HepG2 (cell line): ENCODE data around the gene CCDC54. TPM values are rescaled to one million over a fixed set of nuclear protein-coding genes. Genes with fewer than 3 reads are reported as not detected.

ENCODE experiments used
- ATAC-seq: fragments of 200-7000 bp; cut with Tn5 transposase; 3 replicates; pipeline ENCODE4 v1.9.1; 2020; ENCODE audit warnings: mild to moderate bottlenecking, moderate library complexity
- BruUV-seq: library from RNA; stranded (reverse); fragments of 400-500 nt; replicated peaks from 2 replicates; lab custom pipeline; 2021; lab: Mats Ljungman, UMichigan
- CTCF ChIA-PET: fragments of 300-600 bp; formaldehyde crosslinking; extraction: SDS; loops from one replicate; lab custom pipeline; 2021; ENCODE audit warnings: low total read pairs, inconsistent platforms, low intra/inter-chr PET ratio; lab: Yijun Ruan, JAX
- POLR2A ChIA-PET: fragments of 350-600 bp; sonication (Branson Sonifier 250); formaldehyde crosslinking; loops from one replicate; lab custom pipeline; 2020; ENCODE audit warnings: antibody characterized with exemption, inconsistent platforms; lab: Yijun Ruan, JAX
- DNase-seq: peaks from one replicate; pipeline ENCODE4 v3.0.0-alpha.2; 2015; ENCODE audit warnings: low spot score
- FAIRE-seq: peaks from 3 replicates; lab custom pipeline; 2011; peaks lifted over from hg19 to GRCh38; lab: Jason Lieb, UNC
- H2AFZ ChIP-seq: one replicate; pipeline ENCODE4 v1.6.1; 2011; ENCODE audit warnings: low read length, inconsistent platforms
- H3K27ac ChIP-seq: fragments of 300-600 bp; 3 replicates; pipeline ENCODE4 v1.8.0; 2011; ENCODE audit warnings: mixed run types, mild to moderate bottlenecking, mixed read lengths, low read length, inconsistent platforms; ENCODE audit not compliant: insufficient read depth; ENCODE audit errors: extremely low read length
- H3K27me3 ChIP-seq, 2 experiments: fragments of 200-600 bp in 1 of 2; 2 replicates in 1 of 2; 3 replicates in 1 of 2; pipeline versions ENCODE4 v1.6.0 to v1.8.0; 2011; ENCODE audit warnings: low read length in 2 of 2, mild to moderate bottlenecking in 2 of 2, moderate library complexity in 2 of 2, inconsistent platforms in 1 of 2; ENCODE audit not compliant: insufficient read depth in 2 of 2, control insufficient read depth in 1 of 2
- H3K36me3 ChIP-seq, 2 experiments: fragments of 200-600 bp in 1 of 2; replicated peaks in 1 of 2; 2 replicates in 1 of 2; 3 replicates in 1 of 2; pipeline versions ENCODE4 v1.5.1 to v1.8.0; 2011; ENCODE audit warnings: low read length in 2 of 2, inconsistent platforms in 1 of 2; ENCODE audit not compliant: insufficient read depth in 2 of 2, control insufficient read depth in 1 of 2
- H3K4me1 ChIP-seq: 2 replicates; pipeline ENCODE4 v1.5.1; 2012; ENCODE audit warnings: low read length, inconsistent platforms; ENCODE audit not compliant: insufficient read depth
- H3K4me2 ChIP-seq: 2 replicates; pipeline ENCODE4 v1.6.0; 2011; ENCODE audit warnings: low read depth, low read length, inconsistent platforms
- H3K4me3 ChIP-seq, 3 experiments: fragments of 200-600 bp in 1 of 3; sonication (generic), shearing (Covaris generic) in 1 of 3; replicated peaks in 1 of 3; 2 replicates each; pipeline ENCODE4 v1.5.1; 2011 to 2016; ENCODE audit warnings: low read length in 3 of 3, inconsistent platforms in 2 of 3, low read depth in 2 of 3, mild to moderate bottlenecking in 2 of 3, control low read depth in 1 of 3, mixed read lengths in 1 of 3; ENCODE audit not compliant: insufficient read depth in 1 of 3
- H3K79me2 ChIP-seq: one replicate; pipeline ENCODE4 v1.6.1; 2011; ENCODE audit warnings: low read length, inconsistent platforms; ENCODE audit not compliant: insufficient read depth
- H3K9ac ChIP-seq: 2 replicates; pipeline ENCODE4 v1.6.0; 2011; ENCODE audit warnings: mild to moderate bottlenecking, low read depth, low read length, inconsistent platforms; ENCODE audit not compliant: insufficient read depth
- H3K9me3 ChIP-seq: 2 replicates; pipeline ENCODE4 v1.5.1; 2012; ENCODE audit warnings: mild to moderate bottlenecking, low read length
- H4K20me1 ChIP-seq: 2 replicates; pipeline ENCODE4 v1.6.0; 2011; ENCODE audit warnings: inconsistent platforms, mild to moderate bottlenecking, low read length, moderate library complexity; ENCODE audit not compliant: insufficient read depth
- CHCHD3 ChIP-seq: sonication (generic); formaldehyde crosslinking; IDR thresholded peaks from 2 replicates; pipeline ENCODE4 v1.8.0; 2022; ENCODE audit warnings: mild to moderate bottlenecking, missing genetic modification reagents, moderate library complexity
- KMT2B ChIP-seq: IDR thresholded peaks from 2 replicates; pipeline ENCODE4 v1.6.1; 2016; ENCODE audit warnings: missing genetic modification reagents, missing compliant biosample characterization
- ZNF12 ChIP-seq: sonication (generic); formaldehyde crosslinking; IDR thresholded peaks from 2 replicates; pipeline ENCODE4 v1.5.0; 2020; ENCODE audit warnings: missing genetic modification reagents
- ZNF761 ChIP-seq: sonication (generic); formaldehyde crosslinking; conservative IDR thresholded peaks from 2 replicates; pipeline ENCODE4 v1.4.0; 2020; ENCODE audit warnings: mild to moderate bottlenecking, missing genetic modification reagents
- WGBS: methylation state at CpG from one replicate; pipeline ENCODE4 v1.1.6; 2017; ENCODE audit warnings: low lambda C conversion rate; 5-methylcytosine and 5-hydroxymethylcytosine counted together
- in situ Hi-C: cut with HindIII; loops from 2 replicates; pipeline ENCODE4 v1.10.0; 2017; ENCODE audit warnings: low pct_unique_long_range_greater_than_20kb; ENCODE audit not compliant: extremely low pct_ligation_motif_present
- intact Hi-C: fragments of 100-400 bp; cut with micrococcal nuclease; formaldehyde crosslinking; loops from one replicate; pipeline ENCODE4 v1.10.0; 2022; ENCODE audit not compliant: unreplicated experiment
- polyA plus RNA-seq, 8 experiments: library from polyadenylated mRNA; depleted of rRNA in 3 of 8; stranded (reverse) in 7 of 8; unstranded in 1 of 8; fragments of >200 nt; fragmentation: Illumina TruSeq in 4 of 8; extraction: Trizol in 4 of 8; gene quantifications; 2 replicates each; pipeline versions ENCODE4 v1.2.1 to v1.2.3, GENCODE V29; 2011 to 2016; ENCODE audit warnings: low read depth in 4 of 8, missing spikeins in 1 of 8, mixed read lengths in 1 of 8; ENCODE audit not compliant: insufficient read depth in 1 of 8
- total RNA-seq, 5 experiments: library from RNA; depleted of rRNA; stranded (reverse); fragments of >200 nt; fragmentation: Illumina TruSeq; extraction: Trizol; gene quantifications; 2 replicates each; pipeline ENCODE4 v1.2.3, GENCODE V29; 2016; ENCODE audit warnings: low read depth in 1 of 5
- TF ChIP-seq, protein P1 (sequence below): sonication (generic); formaldehyde crosslinking; IDR thresholded peaks from 2 replicates; pipeline ENCODE4 v1.9.0; 2021; ENCODE audit warnings: missing genetic modification reagents, borderline replicate concordance
- TF ChIP-seq, protein P2 (sequence below): fragments of 450-650 bp; IDR thresholded peaks from 2 replicates; pipeline ENCODE4 v1.6.1; 2017
- TF ChIP-seq, protein P3 (sequence below): sonication (generic); formaldehyde crosslinking; IDR thresholded peaks from 2 replicates; pipeline ENCODE4 v1.4.0; 2020; ENCODE audit warnings: missing genetic modification reagents, borderline replicate concordance
- TF ChIP-seq, protein P4 (sequence below): sonication (generic); formaldehyde crosslinking; IDR thresholded peaks from 2 replicates; pipeline ENCODE4 v1.4.0; 2020; ENCODE audit warnings: low read depth, mild to moderate bottlenecking, missing genetic modification reagents

Gene CCDC54
- total and polyA plus RNA-seq, 2 of the 13 experiments (the other 11 are each of a cell fraction or from before 2014, with no cell fraction given), result not detected

DNA sequence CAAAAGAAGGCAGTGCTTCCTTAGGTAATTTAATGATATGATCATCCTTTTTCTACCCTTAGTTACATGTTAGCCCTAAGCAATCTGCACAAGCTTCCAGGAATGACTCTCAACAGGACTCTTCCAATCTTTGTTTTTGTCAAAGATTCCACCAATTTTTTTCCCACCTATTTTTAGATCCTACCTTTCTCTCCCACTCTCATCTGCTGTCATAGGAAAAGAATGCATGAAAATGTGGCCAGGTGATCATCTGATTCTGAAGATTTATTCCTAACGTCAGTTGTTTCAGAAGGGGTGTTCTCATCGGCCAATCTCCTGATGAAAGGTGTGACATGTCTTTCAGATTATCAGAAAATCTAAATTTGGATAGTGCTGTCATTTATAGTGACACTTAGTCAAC lies 7.2 kb downstream of the CCDC54 start:
- Histone ChIP-seq H3K4me3 (no peak overlapping the region), H3K4me2 (no peak overlapping the region), H3K27me3 (no peaks in the 10 kb centered on the region), H3K36me3 (no peaks in the 10 kb centered on the region), H3K4me1 (no peaks in the 10 kb centered on the region), H3K27ac (no peak overlapping the region), H3K9me3 (no peaks in the 10 kb centered on the region), H3K9ac (no peak overlapping the region), H4K20me1 (no peaks in the 10 kb centered on the region), H3K79me2 (no peaks in the 10 kb centered on the region), H2AFZ (no peak overlapping the region)
- in situ Hi-C loops, result no loop called here
- CTCF ChIA-PET, result no interaction called here
- FAIRE-seq, result no peak
- TF ChIP-seq, protein P1, sequence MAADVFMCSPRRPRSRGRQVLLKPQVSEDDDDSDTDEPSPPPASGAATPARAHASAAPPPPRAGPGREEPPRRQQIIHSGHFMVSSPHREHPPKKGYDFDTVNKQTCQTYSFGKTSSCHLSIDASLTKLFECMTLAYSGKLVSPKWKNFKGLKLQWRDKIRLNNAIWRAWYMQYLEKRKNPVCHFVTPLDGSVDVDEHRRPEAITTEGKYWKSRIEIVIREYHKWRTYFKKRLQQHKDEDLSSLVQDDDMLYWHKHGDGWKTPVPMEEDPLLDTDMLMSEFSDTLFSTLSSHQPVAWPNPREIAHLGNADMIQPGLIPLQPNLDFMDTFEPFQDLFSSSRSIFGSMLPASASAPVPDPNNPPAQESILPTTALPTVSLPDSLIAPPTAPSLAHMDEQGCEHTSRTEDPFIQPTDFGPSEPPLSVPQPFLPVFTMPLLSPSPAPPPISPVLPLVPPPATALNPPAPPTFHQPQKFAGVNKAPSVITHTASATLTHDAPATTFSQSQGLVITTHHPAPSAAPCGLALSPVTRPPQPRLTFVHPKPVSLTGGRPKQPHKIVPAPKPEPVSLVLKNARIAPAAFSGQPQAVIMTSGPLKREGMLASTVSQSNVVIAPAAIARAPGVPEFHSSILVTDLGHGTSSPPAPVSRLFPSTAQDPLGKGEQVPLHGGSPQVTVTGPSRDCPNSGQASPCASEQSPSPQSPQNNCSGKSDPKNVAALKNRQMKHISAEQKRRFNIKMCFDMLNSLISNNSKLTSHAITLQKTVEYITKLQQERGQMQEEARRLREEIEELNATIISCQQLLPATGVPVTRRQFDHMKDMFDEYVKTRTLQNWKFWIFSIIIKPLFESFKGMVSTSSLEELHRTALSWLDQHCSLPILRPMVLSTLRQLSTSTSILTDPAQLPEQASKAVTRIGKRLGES (CRISPR knock-in tag), result no peak
- TF ChIP-seq, protein P2, sequence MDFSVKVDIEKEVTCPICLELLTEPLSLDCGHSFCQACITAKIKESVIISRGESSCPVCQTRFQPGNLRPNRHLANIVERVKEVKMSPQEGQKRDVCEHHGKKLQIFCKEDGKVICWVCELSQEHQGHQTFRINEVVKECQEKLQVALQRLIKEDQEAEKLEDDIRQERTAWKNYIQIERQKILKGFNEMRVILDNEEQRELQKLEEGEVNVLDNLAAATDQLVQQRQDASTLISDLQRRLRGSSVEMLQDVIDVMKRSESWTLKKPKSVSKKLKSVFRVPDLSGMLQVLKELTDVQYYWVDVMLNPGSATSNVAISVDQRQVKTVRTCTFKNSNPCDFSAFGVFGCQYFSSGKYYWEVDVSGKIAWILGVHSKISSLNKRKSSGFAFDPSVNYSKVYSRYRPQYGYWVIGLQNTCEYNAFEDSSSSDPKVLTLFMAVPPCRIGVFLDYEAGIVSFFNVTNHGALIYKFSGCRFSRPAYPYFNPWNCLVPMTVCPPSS, result no peak
- no peak for TF ChIP-seq ZNF761 (CRISPR knock-in tag)
- TF ChIP-seq, protein P3, sequence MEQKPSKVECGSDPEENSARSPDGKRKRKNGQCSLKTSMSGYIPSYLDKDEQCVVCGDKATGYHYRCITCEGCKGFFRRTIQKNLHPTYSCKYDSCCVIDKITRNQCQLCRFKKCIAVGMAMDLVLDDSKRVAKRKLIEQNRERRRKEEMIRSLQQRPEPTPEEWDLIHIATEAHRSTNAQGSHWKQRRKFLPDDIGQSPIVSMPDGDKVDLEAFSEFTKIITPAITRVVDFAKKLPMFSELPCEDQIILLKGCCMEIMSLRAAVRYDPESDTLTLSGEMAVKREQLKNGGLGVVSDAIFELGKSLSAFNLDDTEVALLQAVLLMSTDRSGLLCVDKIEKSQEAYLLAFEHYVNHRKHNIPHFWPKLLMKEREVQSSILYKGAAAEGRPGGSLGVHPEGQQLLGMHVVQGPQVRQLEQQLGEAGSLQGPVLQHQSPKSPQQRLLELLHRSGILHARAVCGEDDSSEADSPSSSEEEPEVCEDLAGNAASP (CRISPR knock-in tag), result no peak
- no peak for TF ChIP-seq CHCHD3 (CRISPR knock-in tag)
- TF ChIP-seq, protein P4, sequence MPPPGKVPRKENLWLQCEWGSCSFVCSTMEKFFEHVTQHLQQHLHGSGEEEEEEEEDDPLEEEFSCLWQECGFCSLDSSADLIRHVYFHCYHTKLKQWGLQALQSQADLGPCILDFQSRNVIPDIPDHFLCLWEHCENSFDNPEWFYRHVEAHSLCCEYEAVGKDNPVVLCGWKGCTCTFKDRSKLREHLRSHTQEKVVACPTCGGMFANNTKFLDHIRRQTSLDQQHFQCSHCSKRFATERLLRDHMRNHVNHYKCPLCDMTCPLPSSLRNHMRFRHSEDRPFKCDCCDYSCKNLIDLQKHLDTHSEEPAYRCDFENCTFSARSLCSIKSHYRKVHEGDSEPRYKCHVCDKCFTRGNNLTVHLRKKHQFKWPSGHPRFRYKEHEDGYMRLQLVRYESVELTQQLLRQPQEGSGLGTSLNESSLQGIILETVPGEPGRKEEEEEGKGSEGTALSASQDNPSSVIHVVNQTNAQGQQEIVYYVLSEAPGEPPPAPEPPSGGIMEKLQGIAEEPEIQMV, result no peak
- TF ChIP-seq KMT2B, result no peak
- no peak for TF ChIP-seq ZNF12 (CRISPR knock-in tag)
- POLR2A ChIA-PET, result no interaction called here
- ATAC-seq, result no peak
- 0% methylated on average over 2 of the region's 2 CpGs for WGBS
- BruUV-seq, result no TSS peak
- intact Hi-C loops, result no loop called here
- no peak for DNase-seq
